DOHH2 (cell line): Measurements from ENCODE around the gene OR51L1.

Source experiments
- H3F3A ChIP-seq: fragments of 200-600 bp; sonication (generic), shearing (Covaris generic); 2 replicates; pipeline ENCODE4 v1.6.0; 2016; ENCODE audit warnings: antibody characterized with exemption, mild to moderate bottlenecking; ENCODE audit not compliant: control insufficient read depth, insufficient read depth
- H3K27ac ChIP-seq: fragments of 200-600 bp; sonication (generic); 2 replicates; pipeline ENCODE4 v1.5.1; 2014; ENCODE audit warnings: low read depth, mild to moderate bottlenecking, low read length, moderate library complexity
- H3K27me3 ChIP-seq: fragments of 200-600 bp; sonication (generic); 2 replicates; pipeline ENCODE4 v1.6.1; 2014; ENCODE audit warnings: mild to moderate bottlenecking, low read length, mixed read lengths; ENCODE audit not compliant: control insufficient read depth
- H3K36me3 ChIP-seq: fragments of 200-600 bp; sonication (generic); 2 replicates; pipeline ENCODE4 v1.6.1; 2014; ENCODE audit warnings: mild to moderate bottlenecking, low read length, moderate library complexity, mixed read lengths; ENCODE audit not compliant: control insufficient read depth
- H3K4me1 ChIP-seq: fragments of 200-600 bp; sonication (generic); 2 replicates; pipeline ENCODE4 v1.6.1; 2014; ENCODE audit warnings: mild to moderate bottlenecking, low read length, mixed read lengths; ENCODE audit not compliant: control insufficient read depth
- H3K4me2 ChIP-seq: fragments of 200-600 bp; sonication (generic); 2 replicates; pipeline ENCODE4 v1.6.0; 2014; ENCODE audit warnings: mild to moderate bottlenecking, low read length, moderate library complexity
- H3K4me3 ChIP-seq: fragments of 200-600 bp; sonication (generic); 2 replicates; pipeline ENCODE4 v1.5.1; 2014; ENCODE audit warnings: mild to moderate bottlenecking, low read length, mixed read lengths
- H3K79me2 ChIP-seq: fragments of 200-600 bp; sonication (generic); 2 replicates; pipeline ENCODE4 v1.6.1; 2014; ENCODE audit warnings: mild to moderate bottlenecking, low read length, mixed read lengths; ENCODE audit not compliant: control insufficient read depth
- H3K9me2 ChIP-seq: fragments of 200-600 bp; sonication (generic); replicated peaks from 2 replicates; pipeline ENCODE4 v1.6.1; 2014; ENCODE audit warnings: mild to moderate bottlenecking, low read length, mixed read lengths; ENCODE audit not compliant: control insufficient read depth
- H3K9me3 ChIP-seq: fragments of 200-600 bp; sonication (generic); 2 replicates; pipeline ENCODE4 v1.6.1; 2014; ENCODE audit warnings: antibody characterized with exemption, low read length, mixed read lengths; ENCODE audit not compliant: control insufficient read depth, insufficient read depth
- H4K20me1 ChIP-seq: fragments of 200-600 bp; sonication (generic); 2 replicates; pipeline ENCODE4 v1.6.0; 2014; ENCODE audit warnings: low read depth, mild to moderate bottlenecking, antibody characterized with exemption, low read length, moderate library complexity; ENCODE audit not compliant: control insufficient read depth, insufficient read depth
- EZH2phosphoT487 ChIP-seq: fragments of 200-600 bp; sonication (generic); IDR thresholded peaks from 2 replicates; pipeline ENCODE4 v1.6.1; 2017; ENCODE audit warnings: borderline replicate concordance, mild to moderate bottlenecking, antibody characterized with exemption, low read length, moderate library complexity, mixed read lengths
- TF ChIP-seq, protein P1 (sequence below): fragments of 200-600 bp; sonication (generic); IDR thresholded peaks from one replicate; pipeline ENCODE4 v1.5.1; 2014; ENCODE audit warnings: antibody characterized with exemption, mild to moderate bottlenecking, low read depth, low read length; ENCODE audit not compliant: poor library complexity, severe bottlenecking

OR51L1 gene

GRCh38 chr11:4982678-4983077 lies 12.0 kb upstream of the OR51L1 start:
- no peaks in the 10 kb centered on the region for H4K20me1 ChIP-seq

GRCh38 chr11:4983841-4984240 lies 10.8 kb upstream of the OR51L1 start:
- H4K20me1 ChIP-seq = no peaks in the 10 kb centered on the region
- no peak for TF ChIP-seq EZH2phosphoT487
- TF ChIP-seq, protein P1, sequence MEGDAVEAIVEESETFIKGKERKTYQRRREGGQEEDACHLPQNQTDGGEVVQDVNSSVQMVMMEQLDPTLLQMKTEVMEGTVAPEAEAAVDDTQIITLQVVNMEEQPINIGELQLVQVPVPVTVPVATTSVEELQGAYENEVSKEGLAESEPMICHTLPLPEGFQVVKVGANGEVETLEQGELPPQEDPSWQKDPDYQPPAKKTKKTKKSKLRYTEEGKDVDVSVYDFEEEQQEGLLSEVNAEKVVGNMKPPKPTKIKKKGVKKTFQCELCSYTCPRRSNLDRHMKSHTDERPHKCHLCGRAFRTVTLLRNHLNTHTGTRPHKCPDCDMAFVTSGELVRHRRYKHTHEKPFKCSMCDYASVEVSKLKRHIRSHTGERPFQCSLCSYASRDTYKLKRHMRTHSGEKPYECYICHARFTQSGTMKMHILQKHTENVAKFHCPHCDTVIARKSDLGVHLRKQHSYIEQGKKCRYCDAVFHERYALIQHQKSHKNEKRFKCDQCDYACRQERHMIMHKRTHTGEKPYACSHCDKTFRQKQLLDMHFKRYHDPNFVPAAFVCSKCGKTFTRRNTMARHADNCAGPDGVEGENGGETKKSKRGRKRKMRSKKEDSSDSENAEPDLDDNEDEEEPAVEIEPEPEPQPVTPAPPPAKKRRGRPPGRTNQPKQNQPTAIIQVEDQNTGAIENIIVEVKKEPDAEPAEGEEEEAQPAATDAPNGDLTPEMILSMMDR = no peak

More at GRCh38 chr11:4982678-4983077, 12.0 kb upstream of the OR51L1 start:
- H3K27me3 ChIP-seq = no peaks in the 10 kb centered on the region
- no peaks in the 10 kb centered on the region for H3K9me2 ChIP-seq
- no peak overlapping the region for H3K4me3 ChIP-seq
- H3K27ac ChIP-seq = no peak overlapping the region
- no peaks in the 10 kb centered on the region for H3K4me1 ChIP-seq
- H3F3A ChIP-seq = no peaks in the 10 kb centered on the region
- TF ChIP-seq, protein P1 = no peak
- no peak for TF ChIP-seq EZH2phosphoT487
- H3K79me2 ChIP-seq = no peaks in the 10 kb centered on the region
- H3K9me3 ChIP-seq = no peaks in the 10 kb centered on the region
- no peaks in the 10 kb centered on the region for H3K36me3 ChIP-seq
- no peak overlapping the region for H3K4me2 ChIP-seq

DNA sequence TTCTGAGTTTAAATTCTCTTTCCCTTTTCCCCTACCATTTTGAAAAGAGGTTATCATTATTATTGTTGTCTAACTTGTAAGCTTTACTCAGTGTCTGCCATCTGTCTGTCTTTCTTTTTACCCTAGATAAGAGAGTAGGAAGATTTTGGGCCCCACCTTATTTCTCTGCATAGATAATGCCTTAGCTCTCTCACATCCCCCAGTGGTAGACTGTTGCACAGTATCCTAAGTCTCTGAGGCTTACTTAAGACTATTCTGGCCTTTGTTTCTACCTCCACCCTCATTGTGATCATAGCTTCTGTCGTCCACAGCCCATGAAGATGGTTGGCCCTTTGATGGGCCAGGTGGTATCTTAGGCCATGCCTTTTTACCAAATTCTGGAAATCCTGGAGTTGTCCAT lies 3.6 kb upstream of the OR51L1 start:
- TF ChIP-seq EZH2phosphoT487 = no peak
- TF ChIP-seq, protein P1 = no peak
- Histone ChIP-seq H3K4me3 (no peak overlapping the region), H3K4me1 (no peaks in the 10 kb centered on the region), H3K27ac (no peak overlapping the region), H4K20me1 (no peaks in the 10 kb centered on the region), H3K9me2 (no peaks in the 10 kb centered on the region), H3K27me3 (no peaks in the 10 kb centered on the region), H3F3A (no peaks in the 10 kb centered on the region), H3K4me2 (no peak overlapping the region), H3K36me3 (no peaks in the 10 kb centered on the region), H3K79me2 (no peaks in the 10 kb centered on the region), H3K9me3 (no peaks in the 10 kb centered on the region)

More at GRCh38 chr11:4983841-4984240, 10.8 kb upstream of the OR51L1 start:
- H3F3A ChIP-seq = no peaks in the 10 kb centered on the region
- no peaks in the 10 kb centered on the region for H3K27me3 ChIP-seq
- H3K4me3 ChIP-seq = no peak overlapping the region
- no peak overlapping the region for H3K27ac ChIP-seq
- no peaks in the 10 kb centered on the region for H3K9me3 ChIP-seq
- H3K4me2 ChIP-seq = no peak overlapping the region
- no peaks in the 10 kb centered on the region for H3K36me3 ChIP-seq
- H3K9me2 ChIP-seq = no peaks in the 10 kb centered on the region
- H3K79me2 ChIP-seq = no peaks in the 10 kb centered on the region
- H3K4me1 ChIP-seq = no peaks in the 10 kb centered on the region
